NCI-H82 treated with DMSO at 0.1 percent for 48 hours (cell line): ENCODE data around the gene ADO.
"Not testable (repeated sequence)": the region's sequence is repeated elsewhere in the genome, so short reads cannot be mapped to it uniquely, and the experiment has no call there.

ENCODE experiments used
- DNase-seq: peaks from one replicate; lab custom pipeline; 2025; ENCODE audit not compliant: unreplicated experiment; lab: John Stamatoyannopoulos, UW

ADO gene

GRCh38 chr10:62804356-62805230 lies at the start of gene ADO:
Gene ADO, plus strand, starts transcription at chr10:62804720. Its CDS starts 340 bp downstream, at chr10:62805060.
- peak; percentile 79 for DNase-seq

DNA sequence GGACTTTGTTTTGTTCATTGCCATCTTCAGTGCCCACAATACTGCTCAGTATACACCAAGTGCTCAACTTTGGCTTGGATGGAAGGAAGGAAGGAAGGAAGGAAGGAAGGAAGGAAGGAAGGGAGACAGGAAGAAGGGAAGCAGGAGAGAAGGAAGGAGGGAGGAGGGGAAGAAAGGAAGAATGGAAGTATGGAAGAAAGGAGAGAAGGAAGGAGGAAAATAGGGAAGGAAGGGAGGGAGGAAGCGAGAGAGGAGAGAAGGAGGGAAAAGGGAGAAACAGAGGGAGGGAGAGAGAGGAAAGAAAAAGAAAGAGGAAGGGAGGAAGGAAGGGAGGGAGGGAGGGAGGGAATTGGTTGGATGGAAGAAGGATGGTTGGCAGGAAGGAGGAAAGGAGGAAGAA lies 49.6 kb upstream of the ADO start:
- no peak for DNase-seq

DNA sequence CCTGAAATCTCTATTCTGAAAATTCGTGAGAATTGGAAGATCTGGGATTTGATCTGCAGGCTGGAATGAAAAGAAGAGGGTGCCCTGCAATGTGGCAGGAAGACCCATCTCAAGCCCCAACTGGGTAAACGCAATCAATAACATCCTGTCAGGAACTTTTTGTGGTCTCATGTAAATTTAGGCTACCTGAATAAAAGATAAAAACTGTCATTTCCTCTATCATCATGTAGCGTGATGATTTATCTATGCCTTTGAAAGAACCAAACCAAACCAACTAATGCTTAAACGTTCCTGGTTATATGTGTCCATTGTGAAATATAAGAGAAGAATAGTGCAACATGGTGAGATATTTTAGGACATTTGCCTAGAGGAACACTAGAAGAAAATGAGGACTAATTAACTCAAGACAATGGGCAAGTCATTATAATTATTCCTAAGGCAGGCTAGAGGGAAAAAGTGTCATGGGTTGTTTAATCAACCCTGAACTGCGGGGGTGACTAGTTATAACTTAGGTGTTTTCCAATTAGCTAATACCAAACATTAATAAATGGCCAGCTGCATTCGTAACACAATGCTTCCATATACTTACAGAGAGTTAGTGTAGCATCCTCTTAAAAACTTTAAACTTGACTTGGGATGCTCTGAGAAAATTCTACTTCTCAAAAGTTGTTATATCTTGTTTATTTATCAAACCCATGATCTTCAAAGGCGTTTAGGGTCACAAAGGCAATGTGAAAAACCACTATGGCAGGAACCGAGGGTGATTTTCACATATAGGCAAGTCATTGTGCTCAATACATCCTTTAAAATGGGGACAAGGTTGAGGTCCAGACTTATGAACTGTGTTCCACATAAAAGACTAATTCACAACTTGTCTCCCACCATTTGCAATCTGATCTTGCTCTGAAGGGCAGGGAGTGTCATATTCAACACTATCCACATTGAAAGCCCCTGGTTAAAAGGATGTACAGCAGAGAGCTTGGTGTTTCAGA lies 48.6 kb upstream of the ADO start:
- no peak for DNase-seq

- DNase-seq: no peak
Observed at GRCh38 chr10:62759599-62760175, 44.8 kb upstream of the ADO start.

DNA sequence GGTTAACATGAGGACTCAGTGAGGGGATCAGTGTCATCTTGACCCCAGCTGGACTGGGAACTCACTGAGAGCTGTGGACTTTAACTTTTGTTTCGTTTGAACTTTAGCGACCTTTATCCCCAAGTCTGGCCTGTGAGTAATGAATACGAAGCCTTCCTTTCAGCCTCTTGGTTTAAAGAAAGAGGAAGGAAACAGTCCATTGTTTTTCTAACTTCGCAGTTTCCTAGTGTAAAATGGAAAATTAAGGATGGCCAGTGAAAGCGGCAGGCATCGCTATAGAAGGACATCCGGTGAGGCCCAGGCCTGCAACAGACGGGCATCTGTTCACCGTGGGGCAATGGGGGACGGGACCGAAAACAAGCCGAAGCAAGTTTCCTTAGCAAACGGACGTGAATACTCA lies 44.1 kb upstream of the ADO start:
- no peak for DNase-seq

DNA sequence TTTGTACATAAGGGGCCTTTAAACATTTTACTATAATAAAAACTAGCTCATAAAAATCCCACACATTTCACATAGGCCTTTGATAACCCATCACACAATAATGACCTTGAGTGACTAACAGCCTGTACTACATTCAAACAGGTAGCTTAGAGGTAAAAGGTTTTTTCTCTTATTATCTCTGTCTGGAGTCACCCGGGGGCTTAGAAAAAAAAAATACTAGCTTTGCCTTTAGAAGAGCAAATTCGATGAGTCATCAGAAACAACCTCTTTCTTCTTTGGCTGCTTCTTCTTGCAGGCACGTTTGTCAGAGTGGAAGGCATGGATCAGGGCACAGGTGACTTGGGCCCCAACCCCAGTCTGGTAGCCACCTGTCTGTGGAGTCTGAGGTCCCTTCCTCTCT lies 43.4 kb upstream of the ADO start:
- DNase-seq: no peak

GRCh38 chr10:62763155-62763554 lies 41.4 kb upstream of the ADO start:
- no peak for DNase-seq

DNA sequence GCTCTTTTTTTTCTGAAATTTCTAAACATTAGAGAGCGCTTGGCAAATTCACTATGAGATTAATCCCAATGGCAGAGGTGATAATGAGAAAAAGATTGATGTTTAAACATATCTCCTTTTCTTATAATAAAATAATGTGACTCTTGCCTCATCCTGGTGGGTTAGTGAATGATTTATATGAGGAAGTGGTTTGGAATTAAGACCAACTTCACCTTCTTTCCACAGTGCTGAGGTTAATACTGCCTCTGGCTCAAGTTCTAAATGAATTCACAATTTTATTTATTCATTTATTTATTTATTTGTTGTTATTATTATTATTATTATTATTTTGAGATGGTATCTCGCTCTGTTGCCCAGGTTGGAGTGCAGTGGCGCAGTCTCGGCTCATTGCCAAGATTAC lies 40.5 kb upstream of the ADO start:
- no peak for DNase-seq

DNA sequence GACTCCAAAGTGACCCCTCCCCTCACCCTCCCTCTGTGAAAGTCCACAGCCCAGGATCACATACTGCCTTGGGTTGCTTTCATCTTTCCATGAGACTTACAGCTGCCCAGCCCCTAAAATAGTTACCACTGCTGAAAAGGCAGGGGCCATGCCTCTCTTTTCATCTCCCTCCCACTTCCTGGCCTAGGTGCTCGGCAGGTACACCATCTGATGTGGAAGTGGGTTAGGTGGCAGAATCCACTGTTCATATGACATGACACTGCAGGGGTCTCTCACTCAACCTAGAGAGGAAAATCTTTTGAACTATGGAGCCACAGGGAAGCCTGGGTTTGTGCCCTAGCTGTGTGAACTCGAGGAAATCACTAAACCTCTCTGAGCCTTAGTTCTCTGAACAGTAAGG lies 38.8 kb upstream of the ADO start:
- no peak for DNase-seq

DNA sequence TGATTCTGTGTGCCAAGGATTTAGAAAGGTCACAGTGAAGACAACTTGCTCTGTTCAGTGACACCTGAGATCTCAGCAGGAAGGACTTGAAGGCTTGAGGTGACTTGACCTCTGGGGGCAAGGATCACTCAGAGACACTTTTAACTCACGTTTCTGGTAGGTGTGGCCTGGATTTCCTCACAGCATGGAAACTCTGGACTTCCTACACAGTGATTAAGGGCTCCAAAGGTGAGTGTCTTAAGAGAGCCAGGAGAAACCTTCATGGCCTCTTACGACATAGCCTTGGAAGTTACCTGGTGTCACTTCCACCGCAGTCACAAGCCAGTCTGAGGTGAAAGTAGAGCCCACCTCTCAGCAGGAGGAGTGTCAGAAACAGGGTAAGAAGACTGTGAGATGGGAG lies 38.1 kb upstream of the ADO start:
- DNase-seq: no peak

- DNase-seq: no peak
Observed at GRCh38 chr10:62769574-62770242, 34.8 kb upstream of the ADO start.

DNA sequence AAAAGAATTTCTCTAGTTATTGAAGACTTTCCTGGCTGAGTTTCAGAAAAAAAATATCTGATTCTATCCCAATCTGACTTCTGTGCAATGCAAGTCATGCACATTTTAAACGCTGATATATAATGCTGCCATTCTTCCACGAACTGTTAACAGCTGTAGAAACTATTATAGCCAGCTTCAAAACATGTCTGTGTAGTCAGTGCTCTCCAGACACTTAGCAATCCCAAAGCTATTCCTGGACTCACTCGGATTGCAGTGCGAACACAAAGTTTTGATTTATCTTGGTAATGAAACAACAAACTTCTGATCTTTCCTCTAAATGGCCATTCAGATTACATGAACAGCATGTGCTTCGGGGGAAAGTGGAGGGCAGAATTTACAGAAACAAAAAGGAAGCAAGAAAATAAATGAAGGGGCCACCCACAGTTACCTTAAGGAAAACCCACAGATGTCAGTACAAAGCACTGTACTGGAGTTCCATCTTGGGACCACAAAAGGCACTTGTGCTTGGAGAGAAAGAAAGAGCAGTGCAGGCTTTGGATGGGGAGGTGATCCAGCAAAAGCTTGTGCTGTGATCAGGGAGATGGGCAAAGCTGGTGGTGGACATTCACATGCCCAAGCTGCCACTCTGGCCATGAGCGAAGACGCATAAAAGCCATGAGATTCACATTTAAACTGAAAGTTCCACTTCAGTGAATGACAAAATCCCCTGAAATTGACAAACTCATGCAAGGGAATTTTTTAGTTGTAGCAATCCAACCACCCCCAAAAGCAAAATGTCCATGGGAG lies 32.1 kb upstream of the ADO start:
- no peak for DNase-seq

DNA sequence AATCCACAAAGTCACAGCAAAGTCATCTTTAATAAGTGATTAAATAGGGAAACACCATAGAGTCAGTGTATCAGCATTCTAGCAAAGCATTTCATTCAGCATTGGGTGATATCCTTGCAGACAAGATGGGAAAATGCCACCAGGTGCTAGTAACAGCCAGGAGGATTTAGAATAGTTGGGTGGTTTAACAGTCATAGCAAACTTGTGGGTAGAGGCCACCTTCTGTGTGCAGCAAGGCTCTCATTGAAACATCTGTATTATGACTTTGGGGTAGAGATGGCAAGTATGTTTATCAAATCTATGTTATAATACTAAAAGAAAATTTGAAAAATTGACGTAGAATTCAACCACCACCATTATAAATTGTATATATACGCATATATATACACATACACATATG lies 26.4 kb upstream of the ADO start:
- DNase-seq: no peak

DNA sequence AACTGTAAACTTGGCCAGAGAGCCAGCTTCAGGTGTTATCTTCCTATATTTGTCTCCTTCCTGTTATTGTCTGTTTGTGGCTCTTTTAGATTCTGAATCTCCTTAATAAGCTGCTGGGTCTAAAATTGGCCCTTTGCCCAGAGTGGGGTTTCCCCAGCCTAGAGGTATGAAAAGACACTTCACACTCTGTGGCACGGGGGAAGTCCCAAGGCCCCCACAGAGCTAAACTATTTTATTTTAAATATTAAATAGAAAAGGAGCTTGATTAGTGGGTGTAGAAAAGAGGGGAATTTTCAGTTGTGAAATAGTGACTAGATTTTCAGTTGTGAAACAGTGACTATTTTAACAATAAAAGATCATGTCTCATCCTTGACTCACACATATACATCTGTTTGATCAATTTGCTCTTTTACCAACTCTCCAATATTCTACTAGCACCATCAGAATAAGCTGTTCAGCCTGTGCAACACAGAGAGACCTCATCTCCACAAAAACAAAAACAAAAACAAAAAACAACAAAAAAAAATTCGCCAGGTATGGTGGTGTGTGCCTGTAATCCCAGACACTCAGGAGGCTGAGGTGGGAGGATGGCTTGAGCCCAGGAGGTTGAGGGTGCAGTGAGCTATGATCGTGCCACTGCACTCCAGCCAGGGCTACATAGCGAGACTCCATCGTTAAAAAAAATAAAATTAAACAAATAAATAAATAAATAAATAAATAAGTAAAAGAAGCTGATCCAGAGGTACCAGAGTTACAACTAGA lies 24.9 kb upstream of the ADO start:
- no peak for DNase-seq

- not testable (repeated sequence) for DNase-seq
Observed at GRCh38 chr10:62784537-62784936, 20.0 kb upstream of the ADO start.

GRCh38 chr10:62788285-62788684 lies 16.2 kb upstream of the ADO start:
- not testable (repeated sequence) for DNase-seq

- no peak for DNase-seq
Observed at GRCh38 chr10:62788861-62789467, 15.6 kb upstream of the ADO start.

DNA sequence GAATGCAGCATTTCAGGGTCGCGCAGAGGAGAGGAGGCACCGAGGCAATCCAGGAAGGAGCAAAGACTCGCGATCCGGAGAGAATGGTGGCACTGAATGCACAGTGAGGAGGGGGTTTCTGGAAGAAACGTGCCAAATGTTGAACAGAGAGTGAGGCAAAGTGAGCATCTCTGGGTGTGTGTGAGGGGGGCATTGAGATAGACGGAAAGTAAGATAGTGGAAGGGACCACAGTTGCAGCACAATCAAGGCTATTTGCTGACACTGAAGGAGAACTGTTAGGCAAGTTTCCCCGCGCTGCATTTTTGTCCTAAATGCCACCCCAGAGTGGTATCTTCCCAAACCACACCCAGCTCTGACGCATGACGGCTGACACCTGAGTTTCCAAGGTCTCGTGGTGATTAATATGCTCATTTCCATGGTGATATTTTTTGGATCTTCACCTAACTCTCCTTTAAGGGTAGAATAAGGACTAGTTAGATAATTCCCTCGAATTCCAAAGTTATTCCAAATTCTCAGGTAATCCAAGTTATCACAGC lies 14.4 kb upstream of the ADO start:
- no peak for DNase-seq

GRCh38 chr10:62790571-62790970 lies 13.9 kb upstream of the ADO start:
- DNase-seq: no peak
